ENCODE measurements around the gene DIRAS2.
"Not testable (repeated sequence)": the region's sequence is repeated elsewhere in the genome, so short reads cannot be mapped to it uniquely, and the experiment has no call there.

Gene DIRAS2, protein sequence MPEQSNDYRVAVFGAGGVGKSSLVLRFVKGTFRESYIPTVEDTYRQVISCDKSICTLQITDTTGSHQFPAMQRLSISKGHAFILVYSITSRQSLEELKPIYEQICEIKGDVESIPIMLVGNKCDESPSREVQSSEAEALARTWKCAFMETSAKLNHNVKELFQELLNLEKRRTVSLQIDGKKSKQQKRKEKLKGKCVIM

DNA sequence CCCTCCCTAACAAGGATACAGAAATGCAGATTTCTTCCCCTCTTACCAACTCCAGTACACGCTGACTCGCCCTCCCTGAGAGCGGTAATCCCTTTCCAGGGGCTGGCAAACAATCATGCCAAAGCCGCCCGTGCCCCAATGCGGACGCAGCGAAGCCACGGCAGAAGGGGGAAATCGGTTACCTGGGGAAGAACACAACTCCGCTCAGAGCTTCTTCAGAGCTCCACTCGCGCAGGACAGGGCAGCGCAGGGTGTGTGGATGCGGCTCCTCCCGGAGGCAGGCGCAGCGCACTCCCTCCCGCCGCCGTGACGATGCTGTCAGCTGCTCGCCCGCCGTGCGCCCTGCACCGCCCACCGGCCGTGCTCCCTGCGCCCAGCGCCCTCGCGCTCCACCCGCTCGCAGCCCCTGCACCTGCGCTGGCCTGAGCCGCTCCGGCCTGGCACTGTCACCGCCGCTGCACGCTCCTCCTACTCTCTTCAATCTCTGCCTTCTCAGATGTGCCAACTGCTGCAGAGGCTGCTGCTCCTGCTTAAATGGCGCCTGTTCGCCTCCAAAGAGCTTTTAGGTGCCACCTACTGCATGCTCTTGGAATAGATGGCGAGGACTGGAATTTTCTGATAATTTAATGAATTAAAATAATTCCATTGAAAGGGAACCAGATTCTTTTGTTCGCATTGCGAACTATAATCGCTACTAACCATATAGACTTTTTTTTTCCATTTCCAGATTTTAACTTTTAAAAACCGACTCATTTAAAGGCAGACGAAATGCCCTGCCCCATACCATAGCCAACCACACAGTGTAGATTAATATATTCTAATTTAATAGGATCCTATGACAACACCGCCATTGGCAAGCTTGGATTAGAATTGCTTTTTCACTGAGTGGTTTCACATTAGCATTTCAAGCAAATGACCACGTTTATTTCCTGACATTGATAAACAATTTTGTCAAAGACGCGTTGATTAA lies at the start of gene DIRAS2:
Gene DIRAS2, minus strand, starts transcription at position 255 of the 970 bp plus-strand sequence. CDS start 28,997 bp downstream, outside the sequence.
- no peak for DNase-seq

GRCh38 chr9:90684736-90685135 lies 42.1 kb upstream of the DIRAS2 start:
- no peak for DNase-seq

- DNase-seq, result no peak
Observed at GRCh38 chr9:90684106-90684505, 41.5 kb upstream of the DIRAS2 start.

DNA sequence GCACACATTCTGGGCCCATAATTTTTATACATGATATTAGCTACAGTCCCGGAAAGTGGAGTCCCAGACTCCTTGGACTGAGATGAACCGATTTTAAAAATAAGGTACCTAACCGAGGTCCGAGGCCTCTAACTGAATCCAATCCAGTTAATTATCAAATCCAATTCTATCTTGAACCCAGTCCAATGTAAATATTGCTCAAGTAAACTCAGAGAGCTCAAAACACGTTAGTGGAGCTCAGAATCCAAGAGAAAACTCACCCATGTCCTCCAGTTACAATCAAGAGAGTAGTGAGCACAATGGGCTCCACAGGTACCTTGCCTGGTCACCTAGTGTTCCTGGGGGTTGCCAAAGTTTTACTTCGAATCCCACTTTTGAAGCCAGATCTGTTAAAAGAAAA lies 37.9 kb upstream of the DIRAS2 start:
- no peak for DNase-seq

GRCh38 chr9:90665072-90665471 lies 22.4 kb upstream of the DIRAS2 start:
- no peak for DNase-seq

DNA sequence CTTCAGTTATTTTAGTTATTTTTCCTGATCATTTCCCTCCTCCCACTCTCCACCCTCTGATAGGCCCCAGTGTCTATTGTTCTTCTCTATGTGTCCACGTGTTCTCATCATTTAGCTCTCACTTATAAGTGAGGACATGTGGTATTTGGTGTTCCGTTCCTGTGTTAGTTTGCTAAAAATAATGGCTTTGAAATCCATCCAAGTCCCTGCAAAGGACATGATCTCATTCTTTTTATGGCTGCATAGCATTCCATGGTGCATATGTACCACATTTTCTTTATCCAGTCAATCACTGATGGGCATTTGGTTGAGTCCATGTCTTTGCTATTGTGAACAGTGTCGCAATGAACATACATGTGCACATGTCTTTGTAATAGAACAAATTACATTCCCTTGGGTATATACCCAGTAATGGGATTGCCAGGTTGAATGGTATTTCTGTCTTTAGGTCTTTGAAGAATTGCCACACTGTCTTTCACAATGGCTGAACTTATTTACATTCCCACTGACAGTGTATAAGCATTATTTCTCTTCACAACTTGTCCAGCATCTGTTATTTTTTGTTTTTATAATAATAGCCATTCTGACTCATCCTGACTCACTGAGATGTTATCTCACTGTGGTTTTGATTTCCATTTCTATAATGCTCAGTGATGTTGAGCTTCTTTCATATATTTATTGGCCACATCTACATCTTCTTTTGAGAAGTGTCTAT lies 17.2 kb upstream of the DIRAS2 start:
- no peak for DNase-seq

DNA sequence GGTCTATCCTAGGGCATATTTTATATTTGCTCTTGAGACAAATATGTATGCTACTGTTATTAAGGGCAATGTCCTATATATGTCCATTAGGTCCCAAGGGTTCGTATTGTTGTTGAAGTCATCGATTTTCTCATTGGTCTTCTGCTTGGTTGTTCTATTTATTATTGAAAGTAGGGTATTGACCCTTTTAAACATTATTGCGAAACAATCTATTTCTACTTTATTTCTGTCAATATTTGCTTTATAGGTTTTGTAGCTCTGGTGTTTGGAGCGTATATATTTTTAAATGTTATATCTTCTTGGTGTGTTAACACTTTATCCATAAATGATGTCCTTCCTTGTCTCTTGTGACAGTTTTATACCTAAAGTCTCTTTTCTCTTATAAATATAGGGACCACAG lies 16.2 kb upstream of the DIRAS2 start:
- no peak for DNase-seq

DNA sequence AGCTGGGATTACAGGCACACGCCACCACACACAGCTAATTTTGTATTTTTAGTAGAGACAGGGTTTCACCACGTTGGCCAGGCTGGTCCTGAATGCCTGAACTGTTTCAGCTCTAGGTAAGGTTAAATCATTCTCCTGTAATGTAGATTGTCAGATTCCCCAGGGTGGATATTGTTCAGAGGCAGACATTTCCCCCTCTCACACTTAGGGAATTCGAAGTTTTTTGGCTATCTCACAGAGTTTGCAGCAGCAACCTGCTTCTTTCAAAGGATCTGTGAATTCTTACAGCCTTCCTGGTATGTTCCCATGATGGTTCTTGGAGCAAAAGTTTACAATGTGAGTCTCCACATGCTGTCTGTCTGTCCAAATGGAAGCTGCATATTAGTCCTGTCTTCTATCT lies 15.6 kb upstream of the DIRAS2 start:
- no peak for DNase-seq

- not testable (repeated sequence) for DNase-seq
Observed at GRCh38 chr9:90656876-90657275, 14.3 kb upstream of the DIRAS2 start.

DNA sequence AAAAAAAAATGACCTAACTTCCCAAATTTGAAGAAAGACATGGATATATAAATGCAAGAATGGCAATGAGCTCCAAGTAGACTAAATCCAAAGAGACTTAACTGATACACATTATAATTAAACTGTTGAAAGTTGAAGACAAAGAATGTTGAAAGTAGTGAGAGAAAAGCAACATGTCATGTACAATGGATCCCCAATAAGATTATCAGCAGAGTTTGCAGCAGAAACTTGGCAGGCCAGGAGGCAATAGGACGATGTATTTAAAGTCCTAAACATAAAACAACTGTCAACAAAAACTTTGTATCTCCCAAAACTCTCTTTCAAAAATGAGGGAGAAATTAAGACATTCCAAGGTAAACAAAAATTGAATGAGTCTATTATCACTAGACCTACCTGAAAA lies 8.6 kb upstream of the DIRAS2 start:
- no peak for DNase-seq

DNA sequence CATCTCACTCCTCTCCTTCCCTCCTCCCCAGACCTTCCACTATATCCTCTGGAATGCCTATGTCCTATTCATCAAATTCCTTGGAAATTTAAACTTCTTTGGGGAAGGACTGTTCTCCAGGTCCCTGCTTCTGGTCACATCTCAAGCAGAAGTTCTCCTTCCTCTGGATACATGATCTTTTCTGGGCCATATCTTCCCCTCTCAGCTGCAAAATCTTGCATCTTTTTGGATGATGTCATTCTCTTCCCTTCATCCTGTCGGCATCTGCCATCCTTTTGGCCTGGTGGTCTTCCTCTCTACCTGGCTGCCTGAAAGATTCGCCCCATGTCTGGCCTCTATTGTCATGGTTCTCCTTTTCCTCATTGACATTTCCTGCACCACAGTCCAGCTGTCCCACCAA lies 5.2 kb upstream of the DIRAS2 start:
- no peak for DNase-seq

DNA sequence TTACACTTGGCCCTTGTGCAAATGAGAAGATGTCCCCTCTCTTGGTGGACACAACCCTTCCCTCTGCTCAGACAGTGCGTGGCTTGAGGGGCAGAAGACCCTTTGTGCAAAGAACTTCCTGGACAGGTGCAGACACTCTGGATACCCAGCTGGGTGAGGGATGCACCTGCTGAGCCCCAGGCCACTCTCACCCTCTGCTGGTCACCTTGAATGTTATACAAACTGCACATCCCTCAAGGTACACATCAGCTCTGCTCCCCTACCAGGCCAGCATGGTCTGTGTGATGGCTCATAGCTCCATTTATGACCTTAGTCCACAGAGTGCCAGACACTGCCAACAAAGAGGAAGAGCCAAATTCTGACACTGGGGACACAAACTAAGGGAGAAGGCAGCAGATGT lies 3.1 kb upstream of the DIRAS2 start:
- DNase-seq, result no peak

DNA sequence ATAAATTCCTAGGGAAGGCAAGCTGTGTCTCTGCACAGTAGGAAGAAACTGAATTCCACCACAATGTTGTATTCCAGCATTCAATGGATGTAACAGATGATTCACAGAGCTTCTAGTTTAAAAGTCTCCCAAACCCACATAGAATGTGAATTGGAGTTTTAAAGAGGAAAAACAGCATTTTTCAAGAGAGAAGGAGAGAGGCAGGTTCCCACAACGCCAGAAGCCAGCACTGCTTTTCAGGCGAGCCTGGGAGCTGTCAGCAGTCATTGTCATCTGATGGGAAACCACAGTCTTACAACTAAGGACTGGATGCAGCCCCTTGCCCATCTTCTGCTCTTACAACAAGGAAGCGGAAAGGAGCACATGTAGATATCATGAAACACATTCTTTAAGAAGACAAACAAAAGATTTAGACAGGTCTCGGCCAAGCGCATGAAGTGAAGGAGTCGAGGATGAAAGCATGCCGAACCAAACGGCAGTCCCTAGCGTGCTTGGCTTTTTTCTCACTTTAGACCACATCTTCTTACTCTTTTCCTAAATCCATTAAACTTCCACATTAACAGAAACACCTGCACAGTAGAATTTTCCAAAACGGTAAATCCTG lies 638 bp downstream of the DIRAS2 start:
- DNase-seq, result no peak

DNA sequence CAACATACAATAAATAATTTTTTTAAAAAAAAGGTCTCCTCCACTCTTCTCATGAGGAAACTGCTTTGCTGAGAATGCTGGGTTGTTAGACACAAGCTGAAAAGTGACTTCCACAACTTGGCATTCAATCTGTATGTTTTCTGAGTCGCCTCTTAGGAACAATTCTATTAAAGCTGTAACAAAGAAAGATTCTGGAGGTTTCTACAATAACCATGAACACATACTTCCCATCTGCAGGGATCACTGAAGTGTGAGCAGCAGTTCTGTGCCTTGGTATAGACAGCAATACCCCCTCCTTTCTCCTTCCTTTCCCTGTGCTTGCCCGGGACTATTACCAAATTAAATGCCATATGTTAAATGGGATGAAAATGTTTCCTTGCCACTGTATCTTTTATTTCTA lies 1.5 kb downstream of the DIRAS2 start:
- DNase-seq, result no peak

- DNase-seq, result no peak
Observed at GRCh38 chr9:90640361-90640760, 2.3 kb downstream of the DIRAS2 start.

- DNase-seq, result no peak
Observed at GRCh38 chr9:90637626-90638025, 5.0 kb downstream of the DIRAS2 start.

GRCh38 chr9:90632647-90633207 lies 9.9 kb downstream of the DIRAS2 start:
- no peak for DNase-seq

DNA sequence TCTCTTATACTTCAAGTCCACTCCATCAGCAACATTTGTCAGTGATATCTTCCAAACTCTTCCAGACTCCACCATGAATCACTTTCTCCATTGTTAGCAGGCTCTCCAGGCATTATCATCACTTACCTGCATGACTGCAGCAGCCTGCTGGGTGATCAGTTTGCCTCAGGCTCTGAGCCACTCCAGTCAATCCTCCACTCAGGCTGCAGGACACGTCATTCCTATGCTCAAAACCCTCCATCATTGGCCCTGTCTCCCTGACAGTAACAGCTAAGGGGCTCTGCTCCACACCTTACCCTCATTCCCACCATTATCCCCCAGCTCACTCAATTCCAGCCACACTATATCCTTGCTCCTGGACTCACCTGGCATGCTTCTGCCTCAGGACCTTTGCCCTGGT lies 10.7 kb downstream of the DIRAS2 start:
- no peak for DNase-seq

DNA sequence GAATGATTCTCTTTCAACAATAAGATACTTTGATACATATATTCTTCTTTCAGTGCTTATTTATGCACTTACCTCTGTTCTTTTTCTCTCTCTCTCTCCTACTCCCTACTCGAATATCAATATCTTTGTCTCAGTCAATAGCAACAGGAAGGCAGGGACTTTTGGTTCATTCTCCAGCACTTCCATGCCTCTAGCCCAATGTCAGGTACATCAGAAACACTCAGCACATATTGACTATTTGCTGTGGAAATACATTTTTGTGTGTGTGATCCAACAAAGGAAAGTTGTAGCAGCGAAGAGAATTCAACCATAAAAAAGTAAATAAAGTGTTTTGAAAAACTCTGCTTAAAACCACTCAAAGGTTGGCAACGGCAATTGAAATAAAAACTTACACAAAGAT lies 12.6 kb downstream of the DIRAS2 start:
- DNase-seq, result no peak

DNA sequence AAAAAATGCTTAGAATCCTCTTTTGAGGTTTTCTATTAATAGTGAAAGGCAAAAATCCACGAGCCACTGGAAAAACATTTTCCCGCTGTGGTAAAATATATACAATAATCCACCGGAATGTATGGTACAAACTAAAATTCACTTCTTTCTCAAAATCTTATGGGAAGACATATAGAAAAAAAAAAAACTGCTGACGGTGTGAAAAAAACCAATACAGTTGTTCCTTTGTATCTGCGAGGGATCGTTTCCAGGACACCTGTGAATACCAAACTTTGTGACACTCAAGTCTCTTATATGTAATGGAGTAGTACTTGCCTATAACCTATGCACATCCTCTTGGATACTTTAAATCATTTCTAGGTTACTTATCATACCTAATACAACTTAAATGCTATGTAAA lies 13.3 kb downstream of the DIRAS2 start:
- DNase-seq, result no peak

GRCh38 chr9:90616806-90617205 lies 25.8 kb downstream of the DIRAS2 start:
- no peak for DNase-seq

DNA sequence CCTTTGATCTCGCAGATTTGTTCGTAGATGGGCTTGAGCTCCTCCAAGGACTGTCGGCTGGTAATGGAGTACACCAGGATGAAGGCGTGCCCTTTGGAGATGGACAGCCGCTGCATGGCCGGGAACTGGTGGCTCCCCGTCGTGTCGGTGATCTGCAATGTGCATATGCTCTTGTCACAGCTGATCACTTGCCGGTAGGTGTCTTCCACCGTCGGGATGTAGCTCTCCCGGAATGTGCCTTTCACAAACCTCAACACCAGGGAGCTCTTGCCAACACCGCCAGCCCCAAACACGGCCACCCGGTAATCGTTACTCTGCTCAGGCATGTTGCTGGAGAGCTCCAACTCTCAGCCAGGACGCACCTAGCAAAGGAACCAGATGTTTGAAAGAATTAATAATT lies 29.1 kb downstream of the DIRAS2 start:
- DNase-seq, result no peak

DNA sequence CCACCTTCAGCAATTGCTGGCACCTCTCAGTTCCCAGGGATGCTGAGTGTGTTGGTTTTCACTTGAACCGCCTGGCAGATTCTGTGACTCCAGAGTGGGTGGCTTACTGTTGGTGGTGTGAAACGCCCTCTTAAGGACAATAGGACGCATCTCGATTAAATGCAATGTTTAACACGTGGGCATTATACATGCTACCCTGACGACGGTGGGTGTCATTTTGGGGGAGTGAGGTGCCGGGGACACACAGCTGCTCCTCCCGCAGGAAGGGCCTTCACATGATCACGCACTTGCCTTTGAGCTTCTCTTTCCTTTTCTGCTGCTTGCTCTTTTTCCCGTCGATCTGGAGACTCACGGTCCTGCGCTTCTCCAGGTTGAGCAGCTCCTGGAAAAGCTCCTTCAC lies 29.7 kb downstream of the DIRAS2 start:
- no peak for DNase-seq

All from stimulated activated naive CD4-positive, alpha-beta T cell (primary cell).